Measurements from ENCODE around the gene SMCHD1.
"Not testable (repeated sequence)": the region's sequence is repeated elsewhere in the genome, so short reads cannot be mapped to it uniquely, and the experiment has no call there.

SMCHD1 gene

DNA sequence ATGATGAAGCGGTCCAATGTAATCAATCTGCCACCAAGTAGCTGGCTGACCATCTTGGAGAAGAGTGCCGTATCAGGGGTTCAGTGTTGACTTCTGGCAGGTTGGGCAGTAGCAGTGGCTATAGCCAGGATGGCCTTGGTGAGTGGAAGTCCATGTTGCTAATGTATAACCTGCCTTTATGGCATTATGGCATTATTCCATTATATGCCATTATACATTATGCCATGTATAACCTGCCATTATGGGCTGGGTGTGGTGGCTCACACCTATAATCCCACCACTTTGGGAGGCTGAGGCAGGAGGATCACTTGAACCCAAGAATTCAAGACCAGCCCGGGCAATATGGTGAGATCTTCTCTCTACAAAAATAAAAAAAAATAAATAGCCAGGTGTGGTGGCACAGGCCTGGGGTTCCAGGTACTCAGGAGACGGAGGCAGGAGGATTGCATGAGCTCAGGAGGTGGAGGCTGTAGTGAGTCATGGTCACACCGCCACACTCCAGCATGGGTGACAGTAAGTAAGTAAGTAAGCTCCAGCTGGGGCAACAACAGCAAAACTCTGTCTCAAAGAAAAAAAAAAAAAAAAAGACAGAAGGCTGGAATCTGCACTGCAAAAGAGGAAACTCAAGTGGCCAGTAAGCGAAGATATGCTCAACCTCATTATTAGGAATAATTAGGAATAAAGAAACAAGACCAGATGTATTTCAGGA is 166.8 kb downstream of the SMCHD1 start:
- no peak for DNase-seq

DNA sequence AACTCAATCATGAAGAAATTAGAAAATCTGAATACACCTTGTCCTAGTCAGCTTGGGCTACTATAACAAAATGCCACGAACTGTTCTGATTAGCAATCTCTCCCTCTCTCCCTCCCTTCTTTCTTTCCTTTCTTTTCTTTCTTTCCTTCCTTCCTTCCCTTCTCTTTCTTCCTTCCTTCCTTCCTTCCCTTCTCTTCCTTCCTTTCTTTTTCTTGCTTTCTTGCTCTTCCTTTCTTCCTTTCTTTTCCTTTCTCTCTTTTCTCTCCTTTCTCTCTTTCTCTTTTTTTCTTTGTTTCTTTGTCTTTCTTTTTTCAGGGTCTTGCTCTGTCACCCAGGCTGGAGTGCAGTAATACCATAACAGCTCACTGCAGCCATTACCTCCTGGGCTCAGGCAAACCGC is 167.7 kb downstream of the SMCHD1 start:
- DNase-seq, result no peak

DNA sequence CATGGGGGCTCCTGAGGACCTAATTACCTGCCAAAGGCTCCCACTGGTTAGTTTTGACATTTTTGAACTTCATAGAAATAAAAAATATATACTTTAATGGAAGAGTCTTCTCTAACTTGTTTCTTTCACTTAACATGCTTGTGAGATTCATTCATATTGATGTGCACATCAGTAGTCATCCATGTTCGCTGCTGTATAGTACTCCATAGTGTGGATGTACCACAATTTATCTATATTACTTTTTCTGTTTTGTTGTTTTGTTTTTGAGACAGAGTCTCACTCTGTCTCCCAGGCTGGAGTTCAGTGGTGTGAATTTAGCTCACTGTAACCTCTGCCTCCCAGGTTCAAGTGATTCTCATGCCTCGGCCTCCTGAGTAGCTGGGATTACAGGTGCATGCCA is 168.4 kb downstream of the SMCHD1 start:
- no peak for DNase-seq

DNA sequence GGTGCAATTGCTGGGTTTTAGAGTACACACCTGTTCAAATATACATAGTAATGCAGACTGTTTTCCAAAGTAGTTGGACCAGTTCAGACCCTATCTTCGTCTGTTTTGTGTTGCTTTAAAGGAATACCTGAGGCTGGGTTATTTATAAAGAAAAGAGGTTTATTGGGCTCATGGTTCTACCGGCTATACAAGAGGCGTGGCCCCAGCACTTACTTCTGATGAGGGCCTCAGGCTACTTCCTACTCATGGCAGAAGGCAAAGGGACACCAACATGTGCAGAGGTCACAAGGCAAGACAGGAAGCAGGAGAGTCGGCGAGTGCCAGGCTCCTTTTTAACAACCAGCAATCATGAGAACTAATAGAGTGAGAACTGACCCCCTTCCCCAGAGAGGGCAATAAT is 169.3 kb downstream of the SMCHD1 start:
- DNase-seq, result no peak

DNA sequence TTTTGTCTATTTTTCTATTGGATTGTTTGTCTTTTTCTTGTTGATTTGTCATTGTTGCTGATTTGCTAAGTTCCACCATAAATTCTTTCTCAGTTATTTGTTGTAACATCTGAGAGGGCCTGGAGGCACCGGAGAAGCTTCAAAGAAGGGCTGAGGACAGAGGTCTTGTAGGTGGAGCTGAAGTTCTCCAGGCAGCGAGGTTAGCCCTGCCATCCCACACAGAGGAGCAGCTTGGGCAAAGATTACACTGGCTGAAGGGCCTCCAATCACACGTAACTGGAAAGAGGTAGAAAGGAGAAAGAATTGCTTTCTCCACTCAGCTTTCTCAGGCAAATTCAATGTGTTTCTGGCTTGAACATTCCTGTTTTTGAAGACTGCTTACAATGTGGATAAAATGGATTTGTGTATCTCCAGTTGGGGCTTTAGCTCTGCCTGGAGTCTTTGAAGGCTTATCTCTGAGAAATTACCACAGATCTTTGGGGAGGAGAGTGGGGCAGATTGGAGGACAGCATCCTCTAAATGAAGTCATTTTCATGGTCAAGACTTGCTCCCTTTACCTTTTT is 170.2 kb downstream of the SMCHD1 start:
- no peak for DNase-seq

DNA sequence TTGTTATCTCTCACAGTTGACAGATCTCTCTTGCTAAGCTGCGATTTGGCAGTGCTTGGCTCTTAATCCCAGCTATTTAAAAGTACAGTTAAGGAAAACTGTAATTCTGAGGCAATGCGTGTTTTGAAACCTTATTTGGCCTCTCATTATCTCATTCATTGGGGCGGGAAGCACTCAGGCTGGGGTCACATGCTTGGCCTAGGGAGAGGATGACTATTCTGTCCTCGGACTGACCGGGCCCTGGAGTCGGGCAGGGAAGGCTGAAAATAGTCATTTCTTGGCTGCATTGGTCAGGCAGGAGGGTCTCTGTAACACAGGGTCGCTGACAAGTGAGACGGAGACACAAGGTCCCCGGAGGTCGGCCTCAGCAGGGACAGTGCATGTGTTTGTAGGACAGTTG is 171.1 kb downstream of the SMCHD1 start:
- DNase-seq, result no peak

DNA sequence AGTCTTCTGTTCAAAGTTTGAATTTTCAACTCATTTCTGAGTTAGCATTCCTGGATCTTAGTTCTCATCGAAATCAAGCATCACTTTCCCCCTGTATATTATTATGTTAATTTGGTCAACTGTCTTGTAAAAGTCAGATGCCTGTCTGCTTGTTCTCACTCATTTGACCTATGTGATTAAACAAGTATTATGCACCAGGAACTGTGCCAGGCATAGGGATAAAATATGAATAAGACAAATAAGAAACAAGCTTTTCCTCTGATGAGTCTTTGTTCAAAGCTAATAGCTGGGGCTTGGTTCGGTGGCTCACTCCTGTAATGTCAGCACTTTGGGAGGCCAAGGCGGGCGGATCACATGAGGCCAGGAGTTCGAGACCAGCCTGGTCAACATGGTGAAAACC is 171.5 kb downstream of the SMCHD1 start:
- DNase-seq, result no peak

DNA sequence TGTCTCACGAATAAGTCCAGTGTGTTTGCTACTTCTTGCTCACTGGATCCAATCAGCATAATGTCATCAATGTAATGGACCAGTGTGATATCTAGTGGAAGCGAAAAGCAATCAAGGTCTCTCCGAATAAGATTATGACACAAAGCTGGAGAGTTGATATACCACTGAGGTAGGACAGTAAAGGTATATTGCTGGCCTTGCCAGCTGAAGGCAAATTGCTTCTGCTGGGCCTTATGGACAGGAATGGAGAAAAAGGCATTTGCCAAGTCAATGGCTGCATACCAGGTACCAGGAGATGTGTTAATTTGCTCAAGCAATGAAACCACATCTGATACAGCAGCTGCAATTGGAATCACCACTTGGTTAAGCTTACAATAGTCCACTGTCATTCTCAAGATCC is 180.6 kb downstream of the SMCHD1 start:
- DNase-seq, result not testable (repeated sequence)

DNA sequence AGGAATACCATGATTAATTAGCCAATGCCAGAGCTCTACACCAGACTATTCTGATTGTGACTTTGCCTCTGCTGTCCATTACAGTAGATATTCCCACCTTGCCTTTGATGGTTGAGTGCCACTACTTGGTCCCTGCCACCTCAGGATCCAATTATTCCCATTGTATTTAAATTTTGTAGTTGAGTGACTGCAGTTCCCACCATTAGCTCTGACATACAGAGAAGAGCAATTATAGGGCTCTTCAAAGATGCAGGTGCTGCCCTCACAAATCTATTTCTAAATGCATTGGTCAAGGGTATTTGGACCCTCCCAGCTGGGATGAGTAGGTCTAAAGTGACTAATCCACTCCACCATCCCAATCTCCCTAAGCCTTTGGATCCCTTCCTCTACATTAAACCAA is 181.8 kb downstream of the SMCHD1 start:
- DNase-seq, result not testable (repeated sequence)

DNA sequence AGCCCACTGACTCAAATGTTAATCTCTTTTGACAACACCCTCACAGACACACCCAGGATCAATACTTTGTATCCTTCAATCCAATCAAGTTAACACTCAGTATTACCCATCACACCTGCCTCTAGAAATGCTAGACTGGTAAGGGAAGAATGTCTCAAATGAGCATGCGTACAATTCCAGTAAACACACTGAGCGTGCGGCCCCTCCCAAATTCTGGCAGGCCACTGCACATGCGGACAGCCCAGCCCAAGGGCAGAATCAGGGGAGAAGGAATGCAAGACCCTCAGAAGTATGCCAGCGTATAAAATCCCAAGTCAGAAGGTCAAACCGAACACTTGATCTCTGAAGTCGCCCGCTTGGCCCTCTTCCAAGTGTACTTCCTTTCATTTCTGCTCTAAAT is 183.7 kb downstream of the SMCHD1 start:
- DNase-seq, result no peak

DNA sequence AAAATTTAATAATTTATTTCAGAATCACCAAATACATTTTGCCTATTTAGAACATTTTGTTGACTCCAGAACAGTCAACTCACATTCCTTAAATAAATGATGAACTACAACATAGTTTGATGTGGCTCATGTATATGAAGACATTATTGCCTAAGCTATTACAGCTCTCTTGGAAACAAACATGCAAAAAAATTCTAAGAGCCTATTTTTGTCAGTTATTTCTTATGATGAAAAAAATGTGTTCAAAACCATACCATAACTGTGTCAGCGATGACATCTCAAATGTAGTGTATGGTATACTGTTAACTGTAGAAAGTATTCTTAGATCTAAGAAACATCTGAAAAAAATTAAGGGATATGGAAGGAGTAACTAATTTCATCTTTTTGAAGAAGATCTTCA is 185.0 kb downstream of the SMCHD1 start:
- no peak for DNase-seq

DNA sequence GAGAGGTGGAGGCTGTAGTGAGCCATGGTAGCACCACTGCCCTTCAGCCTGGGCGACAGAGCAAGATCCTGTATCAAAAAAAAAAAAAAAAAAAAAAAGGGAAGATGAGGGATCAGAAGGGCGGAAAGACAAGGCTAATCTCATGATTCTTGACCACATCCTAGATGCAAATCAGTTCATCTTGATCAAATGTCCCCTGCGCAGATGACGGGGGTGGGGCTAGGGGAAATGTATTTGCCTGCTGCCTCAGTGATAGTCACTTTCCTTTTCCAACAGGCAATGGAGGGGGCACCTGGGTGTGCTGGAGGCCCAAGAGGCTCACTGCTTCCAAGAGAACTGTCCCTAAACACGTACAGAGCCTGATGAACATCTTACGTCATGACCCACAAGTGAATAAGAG is 187.6 kb downstream of the SMCHD1 start:
- no peak for DNase-seq

DNA sequence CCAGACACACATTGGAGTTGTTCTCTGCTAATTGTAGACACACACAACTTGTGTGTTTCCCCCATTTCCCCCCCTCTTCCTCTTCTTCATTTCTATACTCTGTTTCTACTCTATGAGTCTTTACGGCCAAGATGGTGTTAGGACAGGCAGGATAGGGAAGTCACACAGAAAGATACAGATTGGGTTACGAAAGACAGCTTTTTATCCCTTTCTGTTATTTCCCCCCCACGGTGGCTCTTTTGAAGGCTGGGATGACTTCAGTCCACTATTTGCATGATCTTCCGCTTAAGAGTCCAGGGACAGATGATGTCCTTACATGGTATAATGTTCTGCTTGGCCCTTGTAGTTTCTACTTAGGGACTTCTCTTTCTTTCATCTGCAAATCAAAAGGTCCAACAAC is 189.6 kb downstream of the SMCHD1 start:
- DNase-seq, result no peak

DNA sequence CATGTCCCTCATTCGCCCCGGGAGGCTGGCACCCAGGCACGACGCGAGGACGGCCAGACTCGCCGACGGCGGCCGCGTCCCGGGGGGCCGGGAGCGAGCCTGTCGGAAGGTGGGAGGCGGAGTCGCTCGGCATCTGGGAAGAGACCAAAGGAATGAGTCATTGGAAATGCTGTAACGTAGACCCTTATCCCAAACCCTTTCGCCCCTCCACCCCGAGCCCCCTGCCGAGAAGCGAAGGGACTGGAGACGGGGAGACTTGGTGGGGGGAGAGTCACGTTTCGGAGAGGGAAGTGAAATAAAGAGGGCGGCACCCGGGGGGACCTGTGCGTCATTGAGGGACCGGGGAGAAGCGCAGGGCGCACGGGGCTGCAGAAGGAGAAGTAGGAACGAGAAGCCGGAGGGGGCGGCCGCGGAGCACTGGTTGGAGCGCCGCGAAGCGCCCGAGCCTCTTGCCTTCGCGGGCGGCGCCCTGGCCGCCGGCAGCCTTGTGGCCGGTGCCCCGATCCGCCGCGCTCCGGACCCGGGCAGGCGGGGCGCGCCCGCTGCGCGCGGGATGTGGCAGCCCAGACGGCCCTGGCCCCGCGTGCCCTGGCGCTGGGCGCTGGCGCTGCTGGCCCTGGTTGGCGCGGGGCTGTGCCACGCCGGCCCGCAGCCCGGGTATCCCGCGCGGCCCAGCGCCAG is 191.2 kb downstream of the SMCHD1 start, which contains the start of gene EMILIN2:
Gene EMILIN2, plus strand, starts transcription at position 371 of the 681 bp plus-strand sequence. Its CDS starts 183 bp downstream, at position 554.
- peak; percentile 30 to 38 for DNase-seq

DNA sequence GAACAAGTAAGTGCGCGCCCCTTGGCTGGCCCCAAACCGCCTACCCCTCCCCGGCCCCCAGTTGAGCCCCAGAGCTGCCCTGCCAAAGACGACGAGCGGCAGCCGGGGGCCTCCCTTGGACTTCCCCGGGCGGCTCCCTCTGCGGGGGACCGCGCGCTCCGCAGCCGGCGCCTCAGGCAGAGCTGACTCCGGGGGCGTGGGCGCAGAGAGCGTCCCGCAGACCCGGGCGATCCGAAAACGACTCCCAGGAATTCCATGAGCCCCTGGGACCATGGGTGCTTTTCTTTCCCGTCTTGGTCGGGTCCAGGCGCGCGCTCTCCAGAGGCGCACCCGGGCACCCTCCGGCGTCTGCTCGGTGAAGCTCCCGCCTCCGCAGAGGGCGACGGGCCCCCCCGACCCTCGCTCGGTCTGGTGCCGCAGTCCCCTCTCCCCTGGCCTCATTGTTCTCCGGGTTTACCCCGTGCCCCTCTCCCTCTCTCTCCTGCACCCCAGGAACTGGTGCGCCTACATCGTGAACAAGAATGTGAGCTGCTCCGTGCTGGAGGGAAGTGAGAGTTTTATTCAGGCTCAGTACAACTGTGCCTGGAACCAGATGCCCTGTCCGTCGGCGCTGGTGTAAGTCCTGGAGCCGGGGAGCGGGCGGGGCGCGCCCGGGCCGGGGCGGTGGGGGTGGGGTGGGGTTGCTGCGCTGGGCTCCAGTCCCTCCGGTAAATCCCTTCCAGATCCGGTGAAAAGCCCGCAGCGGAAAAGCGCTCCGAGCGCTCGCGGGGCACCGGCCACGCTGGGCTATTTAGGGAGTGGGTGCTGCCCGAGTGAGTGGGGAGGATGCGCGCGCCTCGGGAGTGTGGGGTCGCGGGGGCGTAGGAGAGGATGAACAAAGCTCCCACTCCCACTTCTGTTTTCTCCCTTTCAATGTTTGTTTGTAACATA is 192.1 kb downstream of the SMCHD1 start:
- DNase-seq, result peak; percentile 15 to 32

DNA sequence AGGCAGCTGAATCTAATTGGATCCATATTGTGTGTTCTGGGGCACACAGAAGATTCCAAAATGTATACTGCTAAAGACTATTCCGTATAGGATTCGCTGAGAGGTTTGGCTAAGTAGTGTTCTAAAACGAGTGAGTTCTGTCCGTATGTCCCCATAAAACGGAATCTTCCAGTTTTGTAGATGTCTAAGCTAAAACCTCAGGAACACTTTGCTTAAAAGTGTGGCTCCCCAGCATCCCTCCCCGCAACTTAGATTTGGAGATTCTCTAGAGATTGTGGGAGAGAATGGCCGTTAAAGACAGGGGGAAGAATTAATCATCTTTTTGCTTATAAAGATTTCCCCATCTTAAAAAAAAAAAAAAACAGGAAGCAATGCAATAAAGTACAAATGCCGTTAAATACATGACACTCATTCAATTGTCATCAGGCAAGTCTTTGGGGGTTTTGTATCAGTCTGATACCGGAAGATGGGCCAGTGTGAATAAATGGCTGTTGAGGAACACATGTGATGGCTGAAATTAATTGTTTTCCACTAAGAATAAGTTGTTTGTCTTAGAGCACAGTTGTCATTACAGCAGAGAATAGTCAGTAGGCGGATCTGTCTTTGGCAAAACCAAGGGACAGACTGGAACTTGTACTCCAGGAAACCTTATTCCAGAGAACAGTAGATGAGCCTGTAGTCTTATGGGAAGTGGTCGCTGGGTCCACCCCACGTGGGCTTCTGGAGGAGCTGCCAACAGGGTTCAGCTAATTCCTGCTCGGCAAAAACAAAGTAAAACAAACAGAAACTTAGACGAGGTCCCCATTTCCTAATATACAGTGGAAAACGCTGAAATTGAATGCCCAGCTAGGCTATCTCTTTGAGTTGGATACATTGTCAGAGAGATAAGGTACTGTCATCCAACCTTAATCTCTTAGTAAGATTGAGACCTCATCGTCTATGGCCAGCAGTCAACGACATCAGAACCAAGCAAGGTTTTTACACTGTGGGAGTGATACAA is 193.0 kb downstream of the SMCHD1 start:
- no peak for DNase-seq

DNA sequence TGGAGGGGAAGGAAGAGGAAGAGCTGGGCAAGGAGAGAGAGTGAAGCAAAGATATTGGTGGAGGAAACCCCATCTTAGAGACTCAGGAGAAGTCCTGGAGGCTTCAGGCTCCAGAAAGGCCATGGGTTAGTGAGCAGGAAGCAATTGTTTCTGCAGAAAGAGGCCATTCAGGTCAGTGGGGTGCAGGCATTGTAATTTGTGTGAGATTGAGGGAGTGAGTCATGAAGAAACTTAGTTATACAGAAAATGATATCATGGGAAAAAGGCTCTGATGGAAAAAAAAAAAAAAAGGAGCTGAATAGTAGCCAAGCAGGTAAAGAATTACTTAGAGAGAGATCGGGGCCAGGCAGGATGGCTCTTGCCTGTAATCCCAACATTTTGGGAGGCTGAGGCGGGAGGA is 195.3 kb downstream of the SMCHD1 start:
- no peak for DNase-seq

DNA sequence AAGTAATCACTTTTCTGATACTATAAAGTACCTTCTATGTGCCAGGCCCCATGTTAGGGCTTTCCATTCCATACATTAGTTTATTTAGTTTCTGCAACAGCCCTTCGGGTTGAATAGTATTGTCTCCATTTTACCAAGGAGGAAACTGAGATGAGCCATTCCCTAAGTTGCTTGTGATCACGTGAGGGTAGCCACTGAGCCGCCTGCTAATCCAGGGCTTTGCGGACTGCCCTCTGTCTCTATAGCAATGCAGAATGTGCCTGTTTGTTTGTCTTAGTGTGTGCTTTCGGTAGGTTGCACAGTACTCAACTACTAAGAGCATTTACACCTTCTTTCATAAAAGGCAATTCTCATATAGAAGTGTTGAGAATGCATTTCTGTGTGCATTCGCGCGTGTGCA is 196.2 kb downstream of the SMCHD1 start:
- no peak for DNase-seq

DNA sequence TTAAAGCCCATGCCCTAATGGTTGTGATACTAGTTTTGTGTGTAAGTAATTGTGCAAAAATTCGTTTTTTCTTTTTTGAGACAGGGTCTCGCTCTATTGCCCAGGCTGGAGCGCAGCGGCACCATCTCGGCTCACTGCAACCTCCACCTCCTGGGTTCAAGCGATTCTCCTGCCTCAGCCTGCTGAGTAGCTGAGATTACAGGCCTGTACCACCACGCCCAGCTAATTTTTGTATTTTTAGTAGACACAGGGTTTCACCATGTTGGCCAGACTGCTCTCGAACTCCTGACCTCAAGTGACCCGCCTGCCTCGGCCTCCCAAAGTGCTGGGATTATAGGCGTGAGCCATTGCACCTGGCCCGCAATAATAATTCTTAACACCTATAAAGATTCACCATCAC is 196.9 kb downstream of the SMCHD1 start:
- not testable (repeated sequence) for DNase-seq

DNA sequence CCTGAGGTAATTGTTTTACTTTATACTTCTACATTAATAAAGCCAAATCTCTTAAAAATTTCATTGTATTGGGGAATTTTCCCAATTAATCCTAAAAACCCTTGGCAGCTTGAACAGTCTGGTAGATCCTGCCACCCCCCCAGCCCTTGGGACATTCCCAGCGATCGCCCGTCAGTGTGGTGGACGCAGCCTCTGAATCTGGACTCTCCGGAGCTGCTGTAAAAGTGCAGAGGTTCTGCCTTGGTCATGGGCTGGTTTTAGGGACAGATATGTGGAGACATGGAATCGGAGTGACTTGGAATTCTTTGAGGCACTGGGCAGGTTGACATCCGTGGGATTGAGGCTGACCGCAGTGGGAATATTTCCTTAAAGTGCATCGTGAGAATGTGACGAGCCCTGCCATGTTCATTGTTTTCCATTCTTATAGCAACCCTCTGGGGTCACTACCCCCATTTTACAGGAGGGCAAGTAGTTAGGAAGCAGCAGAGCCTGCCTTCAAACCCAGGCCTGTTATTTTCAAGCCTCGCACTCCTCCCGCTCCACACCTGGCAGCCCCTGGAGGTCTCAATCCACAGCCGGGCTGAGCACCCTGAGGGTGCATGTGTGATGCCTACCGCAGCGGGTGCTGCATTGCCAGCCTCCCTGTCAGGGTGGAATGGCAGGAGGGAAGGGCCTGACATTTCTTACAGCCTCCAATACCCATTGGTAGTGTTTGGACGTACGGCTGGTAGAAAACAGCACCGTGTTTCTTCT is 197.8 kb downstream of the SMCHD1 start:
- DNase-seq, result no peak

All from activated CD4-positive, alpha-beta T cell treated with anti-CD3 and anti-CD28 coated beads for 4 hours (primary cell).